Caki2 (cell line): ENCODE data around the gene LYSMD3. TPM values are rescaled to one million over a fixed set of nuclear protein-coding genes. Genes with fewer than 3 reads are reported as not detected.
"Not testable (repeated sequence)": the region's sequence is repeated elsewhere in the genome, so short reads cannot be mapped to it uniquely, and the experiment has no call there.

Experiments used
- DNase-seq: peaks from one replicate; pipeline ENCODE4 v3.0.0-alpha.2; 2015; ENCODE audit warnings: low read depth
- in situ Hi-C: cut with HindIII; loops from 2 replicates; pipeline ENCODE4 v1.10.0; 2016; ENCODE audit warnings: low sequenced_read_pairs, low pct_unique_long_range_greater_than_20kb, mixed read lengths
- total RNA-seq: library from RNA; depleted of rRNA; stranded (reverse); fragments of >200 nt; shearing (Covaris generic); gene quantifications from 2 replicates; pipeline ENCODE4 v1.2.3, GENCODE V29; 2014; ENCODE audit warnings: low replicate concordance; rRNA removed

LYSMD3 gene
- total RNA-seq = 2.9 and 6.2 TPM in 2 replicates

DNA sequence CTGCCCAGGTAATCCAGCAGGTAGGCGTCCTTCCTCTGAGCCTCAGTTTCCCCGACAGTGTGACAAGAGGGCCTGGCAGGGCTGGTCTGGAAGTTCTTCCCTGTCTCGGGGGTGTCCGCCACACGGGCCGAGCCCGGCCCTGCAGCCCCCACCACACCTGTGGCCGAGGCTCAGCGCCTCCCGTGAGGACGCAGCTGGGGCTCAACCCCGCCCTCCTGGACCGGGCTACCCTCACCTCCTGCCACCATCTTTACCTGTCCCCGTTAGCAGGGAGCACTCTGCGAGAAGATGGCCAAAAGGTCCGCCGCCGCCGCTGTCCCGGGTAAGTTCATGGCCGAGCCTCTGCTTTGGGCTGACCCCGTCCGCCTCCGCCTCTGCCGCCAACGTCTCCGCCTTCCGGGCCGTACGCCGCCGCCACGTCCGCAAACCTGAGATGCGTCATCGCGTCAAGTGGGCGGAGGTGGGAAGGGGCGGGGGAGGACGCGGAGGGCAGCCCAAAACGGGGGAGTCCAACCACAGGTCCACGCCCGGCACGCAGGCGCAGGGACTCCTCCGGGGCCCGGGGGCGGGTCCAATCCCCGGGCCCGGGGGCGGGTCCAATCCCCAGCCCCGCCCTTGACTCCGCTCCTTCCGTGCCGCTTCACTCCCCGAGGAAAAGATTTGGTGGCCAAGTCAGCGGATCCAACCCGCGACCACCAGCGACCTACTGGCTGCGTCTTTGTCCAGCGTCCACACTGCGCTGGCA lies at the start of gene LYSMD3:
Gene LYSMD3, minus strand, starts transcription at position 391 of the 745 bp plus-strand sequence. CDS start 4,295 bp downstream, outside the sequence.
- peak; percentile 92 for DNase-seq
- in situ Hi-C loops = no loop called here

- in situ Hi-C loops = not testable (repeated sequence)
Measured at GRCh38 chr5:90576566-90576965, 47.2 kb upstream of the LYSMD3 start.

GRCh38 chr5:90575712-90576111 lies 46.3 kb upstream of the LYSMD3 start:
- in situ Hi-C loops = no loop called here
- no peak for DNase-seq

More at GRCh38 chr5:90576566-90576965, 47.2 kb upstream of the LYSMD3 start:
- not testable (repeated sequence) for DNase-seq

DNA sequence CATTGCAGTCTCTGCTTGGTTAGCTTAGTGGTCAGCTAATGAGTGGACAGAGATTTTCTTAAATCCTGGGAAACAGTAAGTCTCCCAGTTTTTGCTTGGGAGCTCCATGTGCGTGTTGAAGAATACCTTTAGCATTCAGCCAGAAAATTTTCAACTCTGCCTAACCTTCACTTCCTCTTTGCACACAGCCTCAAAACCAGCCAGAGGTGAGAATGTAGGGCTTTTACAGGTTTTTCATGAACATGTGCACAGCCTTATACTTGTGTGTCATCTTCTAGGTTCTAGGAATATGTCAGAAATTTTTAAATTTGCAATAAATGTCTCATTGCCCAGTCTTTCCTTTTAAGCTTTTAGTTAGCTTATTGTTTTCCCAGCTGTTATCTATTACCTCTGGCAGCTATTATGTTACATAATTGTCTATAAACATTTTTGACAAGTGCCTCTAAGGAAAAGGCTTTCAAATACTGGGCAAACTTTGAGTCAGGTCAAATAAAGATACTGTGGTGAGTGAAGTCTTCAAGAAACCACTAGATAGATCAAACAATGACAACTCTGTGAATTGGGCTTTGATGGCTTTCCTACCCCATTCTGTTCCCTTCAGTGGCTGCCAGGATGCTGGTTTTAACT lies 41.9 kb upstream of the LYSMD3 start:
- no peak for DNase-seq
- in situ Hi-C loops = no loop called here

DNA sequence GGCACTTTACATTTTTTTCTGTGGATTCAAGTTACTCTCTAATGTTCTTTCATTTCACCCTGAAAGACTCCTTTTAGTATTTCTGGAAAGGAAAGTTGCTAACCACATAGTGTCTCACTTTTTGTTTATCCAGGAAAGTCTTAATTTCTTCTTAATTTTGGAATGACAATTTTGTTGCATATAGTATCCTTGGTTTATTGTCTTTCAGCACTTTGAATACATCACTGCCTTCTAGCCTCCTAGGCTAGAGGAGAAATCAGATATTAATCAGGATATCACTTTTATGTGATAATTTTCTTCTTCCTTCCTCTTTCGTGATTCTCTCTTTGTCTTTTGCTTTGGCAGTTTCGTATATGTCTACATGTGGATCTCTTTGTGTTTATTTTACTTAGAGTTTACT lies 40.6 kb upstream of the LYSMD3 start:
- in situ Hi-C loops = no loop called here

DNA sequence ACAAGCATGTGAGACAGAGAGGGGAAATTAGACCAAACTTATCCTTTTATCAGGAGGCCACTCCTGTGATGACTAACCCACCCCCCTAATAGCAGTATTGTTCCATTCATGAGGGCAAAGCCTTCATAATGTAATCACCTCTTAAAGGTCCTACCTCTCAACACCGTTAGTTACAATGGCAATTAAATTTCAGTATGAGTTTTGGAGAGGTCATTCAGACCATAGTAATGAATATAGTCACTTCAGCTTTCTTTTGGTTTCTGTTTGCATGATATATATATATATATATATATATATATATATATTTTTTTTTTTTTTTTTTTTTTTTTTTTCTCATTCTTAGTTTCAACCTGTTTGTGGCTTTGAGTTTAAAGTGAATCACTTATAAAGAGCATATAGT lies 39.7 kb upstream of the LYSMD3 start:
- DNase-seq = no peak
- in situ Hi-C loops = no loop called here

More for the DNA sequence above, 40.6 kb upstream of the LYSMD3 start:
- no peak for DNase-seq

DNA sequence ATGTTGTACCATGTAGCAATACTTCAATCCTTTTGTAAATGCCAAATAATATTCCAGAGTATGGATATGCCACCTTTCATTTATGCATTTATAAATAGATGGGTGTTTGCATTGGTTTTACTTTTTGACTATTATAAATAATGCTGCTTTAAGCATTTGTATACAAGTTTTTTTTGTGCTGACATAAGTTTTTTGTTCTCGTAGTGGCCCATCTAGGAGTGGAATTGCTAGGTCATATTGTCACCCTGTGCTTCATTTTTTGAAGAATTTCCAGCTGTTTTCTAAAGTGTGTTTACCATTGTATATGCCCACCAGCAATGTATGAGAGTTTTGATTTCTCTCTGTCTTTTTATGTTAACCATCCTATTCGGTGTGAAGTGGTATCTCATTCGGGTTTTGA lies 36.1 kb upstream of the LYSMD3 start:
- in situ Hi-C loops = no loop called here

GRCh38 chr5:90563108-90563507 lies 33.7 kb upstream of the LYSMD3 start:
- DNase-seq = no peak
- in situ Hi-C loops = no loop called here

More for the DNA sequence above, 36.1 kb upstream of the LYSMD3 start:
- no peak for DNase-seq

- in situ Hi-C loops = no loop called here
- no peak for DNase-seq
Measured at GRCh38 chr5:90562341-90562740, 33.0 kb upstream of the LYSMD3 start.

DNA sequence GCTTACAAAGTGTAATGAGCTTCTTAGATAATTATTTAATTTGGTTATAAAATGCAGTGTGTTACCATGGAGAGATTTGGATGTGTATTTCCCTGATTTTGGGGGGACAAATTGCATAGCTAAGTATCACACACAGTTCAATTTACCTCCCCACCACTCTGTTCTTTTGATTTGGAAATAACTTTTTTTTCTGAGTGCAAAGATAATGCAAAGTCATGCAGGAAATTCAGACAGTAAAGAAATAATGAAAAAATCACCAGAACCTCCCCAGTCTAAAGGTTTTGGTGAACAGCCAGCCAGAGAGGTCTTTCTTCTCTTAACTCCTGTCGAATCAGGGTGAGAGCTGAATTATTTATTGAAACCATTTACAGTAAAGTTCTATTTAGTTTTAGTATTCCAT lies 32.4 kb upstream of the LYSMD3 start:
- in situ Hi-C loops = no loop called here
- DNase-seq = no peak

GRCh38 chr5:90560771-90561170 lies 31.4 kb upstream of the LYSMD3 start:
- in situ Hi-C loops = no loop called here
- no peak for DNase-seq

- peak; percentile 97 for DNase-seq
- in situ Hi-C loops = no loop called here
Measured at GRCh38 chr5:90558344-90559192, 29.2 kb upstream of the LYSMD3 start, which contains the start of gene ADGRV1. ADGRV1 (plus strand) TSS chr5:90558797; CDS start chr5:90558896, 99 bp downstream.

- no peak for DNase-seq
- in situ Hi-C loops = no loop called here
Measured at GRCh38 chr5:90557871-90558270, 28.5 kb upstream of the LYSMD3 start.

DNA sequence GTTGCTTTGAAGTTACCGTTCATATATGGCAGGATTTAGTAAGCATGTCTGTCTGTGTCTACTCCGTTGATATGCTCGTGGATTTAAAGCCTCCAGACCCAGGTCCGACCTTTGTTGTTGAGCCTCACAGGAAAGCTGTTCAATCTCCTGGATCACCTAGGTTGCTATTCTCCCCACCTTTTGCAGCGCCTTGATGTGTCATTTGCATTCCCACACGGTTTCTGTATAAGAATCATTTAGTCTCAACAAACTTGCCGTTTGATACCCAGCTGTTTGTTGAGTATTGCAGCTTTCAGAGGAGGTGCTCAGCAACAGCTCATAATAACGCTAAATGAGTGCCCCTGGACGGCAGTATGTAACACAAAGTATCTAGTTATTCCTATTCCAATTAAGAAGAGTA lies 28.0 kb upstream of the LYSMD3 start:
- DNase-seq = no peak
- in situ Hi-C loops = no loop called here

DNA sequence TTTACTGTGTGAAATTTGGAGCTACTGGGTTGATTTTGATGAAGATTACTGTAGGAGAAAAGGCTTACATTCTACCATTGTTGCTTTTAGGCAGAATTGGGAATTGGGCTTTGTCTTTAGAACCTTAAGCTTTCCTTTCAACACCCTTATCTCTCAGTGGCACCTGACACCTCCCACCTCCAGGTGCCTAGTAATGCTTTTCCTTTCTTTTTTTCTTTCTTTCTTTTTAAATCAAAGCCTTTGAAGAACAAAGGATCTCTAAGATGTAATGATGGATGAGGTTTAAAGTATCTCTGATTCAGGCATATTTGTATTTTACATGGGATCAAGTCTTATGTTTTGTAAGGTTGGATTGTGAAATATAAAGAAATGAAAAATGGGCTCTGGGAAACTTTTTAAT lies 26.3 kb upstream of the LYSMD3 start:
- in situ Hi-C loops = no loop called here
- no peak for DNase-seq

- no peak for DNase-seq
- in situ Hi-C loops = no loop called here
Measured at GRCh38 chr5:90554358-90555006, 25.1 kb upstream of the LYSMD3 start.

DNA sequence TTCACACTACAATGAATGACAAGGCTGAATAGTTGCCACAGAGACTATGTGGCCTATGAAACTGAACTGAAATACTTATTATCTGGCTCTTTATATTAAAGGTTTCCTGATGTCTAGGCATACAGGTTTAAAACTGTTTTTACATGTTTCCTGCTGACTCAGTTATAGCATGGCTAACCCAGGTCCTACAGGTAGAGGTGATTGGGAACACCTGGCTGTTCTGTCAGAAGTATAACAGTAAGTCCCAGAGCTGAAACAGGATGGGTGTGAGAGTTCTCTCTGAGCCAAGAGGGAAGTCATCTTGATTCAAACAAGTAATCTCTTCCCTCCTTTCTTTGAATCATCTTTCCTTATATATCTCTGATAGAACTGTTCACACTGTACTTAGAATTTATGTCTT lies 24.3 kb upstream of the LYSMD3 start:
- in situ Hi-C loops = no loop called here
- no peak for DNase-seq

GRCh38 chr5:90551376-90551775 lies 22.0 kb upstream of the LYSMD3 start:
- no peak for DNase-seq
- in situ Hi-C loops = no loop called here
